ENCODE results near the gene TKT.

The TKT gene

GRCh38 chr3:53267766-53268165, 11.9 kb upstream of the TKT start:
- H3K79me1 ChIP-seq (ENCODE audit: low read length) = peaks cover 21% of the 10 kb centered on the region
- H3K14ac ChIP-seq (ENCODE audit: low read length) = peak overlapping the region; percentile 28
- DNase-seq = no peak
- H4K91ac ChIP-seq (ENCODE audit: low read depth, low read length) = peak overlapping the region; percentile 61
- H2BK12ac ChIP-seq (ENCODE audit: low read length) = peak overlapping the region; percentile 79
- no peak overlapping the region for H2AFZ ChIP-seq (ENCODE audit: insufficient read depth, low read length, poor library complexity)
- peak overlapping the region; percentile 1 for H4K8ac ChIP-seq (ENCODE audit: low read depth, low read length)
- H3K36me3 ChIP-seq (ENCODE audit: control insufficient read depth in 1 of 2, insufficient read depth in 2 of 2, low read length in 2 of 2) = no peaks in the 10 kb centered on the region
- H4K12ac ChIP-seq (ENCODE audit: low read depth, low read length) = no peak overlapping the region
- no peak overlapping the region for H3K4me2 ChIP-seq (ENCODE audit: low read length)
- H2BK5ac ChIP-seq (ENCODE audit: low read depth, low read length, poor library complexity) = no peak overlapping the region
- H3K23ac ChIP-seq (ENCODE audit: low read length) = no peak overlapping the region
- no peak overlapping the region for H3K4me3 ChIP-seq (ENCODE audit: low read depth, low read length)
- peaks cover 1% of the 10 kb centered on the region for H3K79me2 ChIP-seq (ENCODE audit: control insufficient read depth, insufficient read depth, low read length, poor library complexity)
- H2BK120ac ChIP-seq (ENCODE audit: insufficient read depth, low read length, poor library complexity) = peak overlapping the region; percentile 64
- peaks cover 15 to 23% of the 10 kb centered on the region in 2 experiments for H3K4me1 ChIP-seq (ENCODE audit: control insufficient read depth in 1 of 2, insufficient read depth in 2 of 2, low read length in 2 of 2)
- H3K9ac ChIP-seq (ENCODE audit: low read length) = no peak overlapping the region
- no peaks in the 10 kb centered on the region for H3K27me3 ChIP-seq (ENCODE audit: insufficient read depth, low read length)
- no peak overlapping the region for H3K27ac ChIP-seq (ENCODE audit: low read depth, low read length)
- no peak overlapping the region for H3K4ac ChIP-seq (ENCODE audit: low read depth, low read length)
- no peak overlapping the region for H3K18ac ChIP-seq (ENCODE audit: low read length)
- peak overlapping the region; percentile 12 for H2AK5ac ChIP-seq (ENCODE audit: low read length)
- H3K9me3 ChIP-seq (ENCODE audit: insufficient read depth, low read depth, low read length) = no peaks in the 10 kb centered on the region

DNA sequence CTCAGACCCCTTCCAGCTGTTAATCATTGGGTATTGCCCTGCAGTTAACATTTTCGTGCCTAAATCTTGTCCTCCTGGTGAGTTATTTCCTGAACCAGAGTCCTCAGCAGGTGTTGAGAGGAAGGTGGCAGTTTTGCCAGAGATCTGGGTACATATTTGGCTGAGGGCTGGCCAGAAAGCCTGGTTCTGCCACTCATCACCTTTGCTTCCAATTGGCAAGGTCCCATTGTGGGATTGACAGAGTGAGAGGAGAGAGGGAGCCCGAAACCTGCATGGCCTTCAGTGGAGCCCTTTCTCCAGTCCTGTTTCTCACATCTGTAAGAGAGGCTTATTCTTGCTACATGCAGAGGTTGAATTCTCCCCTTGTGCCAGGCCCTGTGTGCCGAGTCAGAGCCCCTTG, 8.9 kb upstream of the TKT start:
- Histone ChIP-seq H3K36me3 (ENCODE audit: control insufficient read depth in 1 of 2, insufficient read depth in 2 of 2, low read length in 2 of 2) (no peaks in the 10 kb centered on the region), H4K8ac (ENCODE audit: low read depth, low read length) (no peak overlapping the region), H4K12ac (ENCODE audit: low read depth, low read length) (no peak overlapping the region), H2BK5ac (ENCODE audit: low read depth, low read length, poor library complexity) (no peak overlapping the region), H3K4me2 (ENCODE audit: low read length) (no peak overlapping the region), H2BK12ac (ENCODE audit: low read length) (peak overlapping the region; percentile 6), H3K18ac (ENCODE audit: low read length) (no peak overlapping the region), H2AK5ac (ENCODE audit: low read length) (no peak overlapping the region), H3K4ac (ENCODE audit: low read depth, low read length) (no peak overlapping the region), H3K27ac (ENCODE audit: low read depth, low read length) (no peak overlapping the region), H3K23ac (ENCODE audit: low read length) (no peak overlapping the region), H3K9me3 (ENCODE audit: insufficient read depth, low read depth, low read length) (no peaks in the 10 kb centered on the region), H3K14ac (ENCODE audit: low read length) (no peak overlapping the region), H3K9ac (ENCODE audit: low read length) (no peak overlapping the region), H3K79me2 (ENCODE audit: control insufficient read depth, insufficient read depth, low read length, poor library complexity) (peaks cover 1% of the 10 kb centered on the region), H2BK120ac (ENCODE audit: insufficient read depth, low read length, poor library complexity) (no peak overlapping the region), H2AFZ (ENCODE audit: insufficient read depth, low read length, poor library complexity) (no peak overlapping the region), H3K4me1 (ENCODE audit: control insufficient read depth in 1 of 2, insufficient read depth in 2 of 2, low read length in 2 of 2) (peaks cover 12 to 18% of the 10 kb centered on the region in 2 experiments), H3K79me1 (ENCODE audit: low read length) (peaks cover 12% of the 10 kb centered on the region), H3K4me3 (ENCODE audit: low read depth, low read length) (no peak overlapping the region), H4K91ac (ENCODE audit: low read depth, low read length) (no peak overlapping the region), H3K27me3 (ENCODE audit: insufficient read depth, low read length) (no peaks in the 10 kb centered on the region)
- no peak for DNase-seq
- WGBS (ENCODE audit: extremely low coverage, insufficient coverage, insufficient read length) = no CpG with 5 or more reads among the region's 3 CpGs

DNA sequence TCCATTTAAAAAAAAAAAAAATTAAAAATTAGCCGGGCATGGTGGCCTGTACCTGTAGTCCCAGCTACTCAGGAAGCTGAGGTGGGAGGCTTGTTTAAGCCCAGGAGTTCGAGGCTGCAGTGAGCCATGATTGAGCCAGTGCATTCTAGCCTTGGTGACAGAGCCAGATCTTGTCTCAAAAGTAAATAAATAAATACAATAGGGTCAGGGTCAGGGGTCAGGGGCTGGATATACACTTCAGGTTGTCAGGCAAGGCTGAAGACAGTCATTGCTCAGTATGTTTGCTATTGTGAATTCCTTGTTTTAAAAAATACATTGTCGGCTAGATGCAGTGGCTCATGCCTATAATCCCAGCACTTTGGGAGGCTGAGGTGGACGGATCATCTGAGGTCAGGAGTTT, 8.1 kb upstream of the TKT start:
- H4K91ac ChIP-seq (ENCODE audit: low read depth, low read length) = no peak overlapping the region
- peaks cover 8% of the 10 kb centered on the region for H3K79me1 ChIP-seq (ENCODE audit: low read length)
- no peak overlapping the region for H3K27ac ChIP-seq (ENCODE audit: low read depth, low read length)
- no peak overlapping the region for H3K14ac ChIP-seq (ENCODE audit: low read length)
- H3K27me3 ChIP-seq (ENCODE audit: insufficient read depth, low read length) = no peaks in the 10 kb centered on the region
- no peak for DNase-seq
- H3K9me3 ChIP-seq (ENCODE audit: insufficient read depth, low read depth, low read length) = no peaks in the 10 kb centered on the region
- H2BK5ac ChIP-seq (ENCODE audit: low read depth, low read length, poor library complexity) = no peak overlapping the region
- no peak overlapping the region for H2AFZ ChIP-seq (ENCODE audit: insufficient read depth, low read length, poor library complexity)
- no peak overlapping the region for H3K4me2 ChIP-seq (ENCODE audit: low read length)
- no peak overlapping the region for H3K4me3 ChIP-seq (ENCODE audit: low read depth, low read length)
- no peak overlapping the region for H2BK12ac ChIP-seq (ENCODE audit: low read length)
- H3K36me3 ChIP-seq (ENCODE audit: control insufficient read depth in 1 of 2, insufficient read depth in 2 of 2, low read length in 2 of 2) = no peaks in the 10 kb centered on the region
- H4K12ac ChIP-seq (ENCODE audit: low read depth, low read length) = no peak overlapping the region
- no peak overlapping the region for H3K9ac ChIP-seq (ENCODE audit: low read length)
- H3K79me2 ChIP-seq (ENCODE audit: control insufficient read depth, insufficient read depth, low read length, poor library complexity) = peaks cover 1% of the 10 kb centered on the region
- no CpG with 5 or more reads among the region's 4 CpGs for WGBS (ENCODE audit: extremely low coverage, insufficient coverage, insufficient read length)
- no peak overlapping the region for H3K4ac ChIP-seq (ENCODE audit: low read depth, low read length)
- H3K23ac ChIP-seq (ENCODE audit: low read length) = no peak overlapping the region
- H4K8ac ChIP-seq (ENCODE audit: low read depth, low read length) = no peak overlapping the region
- H3K4me1 ChIP-seq (ENCODE audit: control insufficient read depth in 1 of 2, insufficient read depth in 2 of 2, low read length in 2 of 2) = peaks cover 6 to 18% of the 10 kb centered on the region in 2 experiments
- no peak overlapping the region for H3K18ac ChIP-seq (ENCODE audit: low read length)
- no peak overlapping the region for H2AK5ac ChIP-seq (ENCODE audit: low read length)
- no peak overlapping the region for H2BK120ac ChIP-seq (ENCODE audit: insufficient read depth, low read length, poor library complexity)

DNA sequence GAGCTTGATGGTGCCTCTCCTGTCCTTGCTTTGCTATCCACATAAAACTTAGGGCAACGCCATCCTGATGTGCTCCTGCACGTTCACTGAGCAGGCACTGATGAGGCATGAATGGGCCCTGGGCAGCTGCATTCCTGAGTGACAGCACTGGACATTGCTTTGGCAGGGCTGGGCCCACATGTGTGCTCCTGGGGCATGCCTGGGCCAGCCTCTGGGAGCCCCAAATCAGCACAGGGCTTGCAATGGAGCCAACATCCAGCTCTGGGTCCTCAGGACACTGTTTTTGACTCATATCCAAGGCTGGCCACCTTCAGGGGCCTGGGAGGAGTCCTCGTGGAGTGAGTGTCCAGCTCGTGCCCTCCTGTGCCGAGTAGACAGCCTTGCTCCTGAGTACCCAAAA, 5.9 kb upstream of the TKT start:
- Histone ChIP-seq H2BK12ac (ENCODE audit: low read length) (peak overlapping the region; percentile 86), H2AFZ (ENCODE audit: insufficient read depth, low read length, poor library complexity) (peak overlapping the region; percentile 43), H3K79me2 (ENCODE audit: control insufficient read depth, insufficient read depth, low read length, poor library complexity) (peaks cover 1% of the 10 kb centered on the region), H3K4me2 (ENCODE audit: low read length) (no peak overlapping the region), H3K9me3 (ENCODE audit: insufficient read depth, low read depth, low read length) (no peaks in the 10 kb centered on the region), H2BK120ac (ENCODE audit: insufficient read depth, low read length, poor library complexity) (peak overlapping the region; percentile 9), H2BK5ac (ENCODE audit: low read depth, low read length, poor library complexity) (peak overlapping the region; percentile 11), H2AK5ac (ENCODE audit: low read length) (peak overlapping the region; percentile 21), H3K79me1 (ENCODE audit: low read length) (peaks cover 6% of the 10 kb centered on the region), H3K14ac (ENCODE audit: low read length) (peak overlapping the region; percentile 68), H3K27me3 (ENCODE audit: insufficient read depth, low read length) (no peaks in the 10 kb centered on the region), H4K12ac (ENCODE audit: low read depth, low read length) (no peak overlapping the region), H3K23ac (ENCODE audit: low read length) (no peak overlapping the region), H3K4me1 (ENCODE audit: control insufficient read depth in 1 of 2, insufficient read depth in 2 of 2, low read length in 2 of 2) (peaks cover 6 to 16% of the 10 kb centered on the region in 2 experiments), H4K91ac (ENCODE audit: low read depth, low read length) (peak overlapping the region; percentile 74), H3K18ac (ENCODE audit: low read length) (no peak overlapping the region), H4K8ac (ENCODE audit: low read depth, low read length) (peak overlapping the region; percentile 73), H3K4me3 (ENCODE audit: low read depth, low read length) (no peak overlapping the region), H3K4ac (ENCODE audit: low read depth, low read length) (no peak overlapping the region), H3K9ac (ENCODE audit: low read length) (no peak overlapping the region), H3K36me3 (ENCODE audit: control insufficient read depth in 1 of 2, insufficient read depth in 2 of 2, low read length in 2 of 2) (no peaks in the 10 kb centered on the region), H3K27ac (ENCODE audit: low read depth, low read length) (no peak overlapping the region)
- WGBS (ENCODE audit: extremely low coverage, insufficient coverage, insufficient read length) = no CpG with 5 or more reads among the region's 5 CpGs
- no peak for DNase-seq

Measured in trophoblast cell (in vitro differentiated cells and primary cell).